KOPT-K1 (cell line): ENCODE data around the gene KCNJ18.
"Not testable (repeated sequence)": the region's sequence is repeated elsewhere in the genome, so short reads cannot be mapped to it uniquely, and the experiment has no call there.

Experiments used
- H3K27ac ChIP-seq: fragments of 200-600 bp; sonication (generic); 2 replicates; pipeline ENCODE4 v1.5.1; 2016; ENCODE audit warnings: antibody characterized with exemption, mild to moderate bottlenecking, low read depth, low read length; ENCODE audit not compliant: poor library complexity, severe bottlenecking
- H3K36me3 ChIP-seq: fragments of 200-600 bp; sonication (generic); 2 replicates; pipeline ENCODE4 v1.5.1; 2017; ENCODE audit warnings: antibody characterized with exemption, mild to moderate bottlenecking, low read length, moderate library complexity; ENCODE audit not compliant: insufficient read depth
- H3K9me3 ChIP-seq: fragments of 200-600 bp; sonication (generic); 2 replicates; pipeline ENCODE4 v1.5.1; 2017; ENCODE audit warnings: antibody characterized with exemption, low read length, mild to moderate bottlenecking; ENCODE audit not compliant: insufficient read depth, poor library complexity, severe bottlenecking

Gene KCNJ18

DNA sequence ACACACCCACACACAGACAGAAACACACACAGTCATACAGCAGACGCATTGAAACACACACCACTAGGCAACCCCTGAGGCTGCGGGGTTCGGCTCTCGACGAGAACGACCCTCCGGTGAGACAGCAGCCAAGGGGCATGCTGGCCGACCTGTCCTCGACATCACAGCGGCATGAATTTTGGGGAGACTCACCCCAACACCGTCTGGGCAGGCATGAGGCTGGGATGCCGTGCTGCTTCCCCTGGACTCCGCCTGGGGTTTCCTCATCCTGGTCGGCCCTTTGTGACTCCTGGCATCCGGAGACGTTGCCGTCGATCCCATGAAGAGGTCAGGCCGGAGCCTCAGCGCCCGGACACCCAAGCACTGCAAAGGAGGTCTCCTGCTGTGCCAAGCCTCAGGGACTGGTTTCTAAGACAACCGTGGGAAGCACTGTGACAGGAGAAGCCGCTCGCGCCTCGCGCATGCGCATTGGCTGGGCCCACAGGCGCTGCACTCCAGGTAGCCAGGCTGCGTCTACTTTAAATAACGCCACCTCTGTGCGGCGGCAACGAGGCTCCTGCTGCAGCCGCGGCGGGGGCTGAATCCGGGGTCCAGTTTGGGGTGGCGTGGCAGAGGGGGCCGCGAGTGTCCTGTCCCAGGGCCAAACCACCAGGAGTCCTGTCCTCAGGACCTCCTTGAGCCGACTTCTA is 13.8 kb upstream of the KCNJ18 start:
- Histone ChIP-seq H3K9me3 (peaks cover 26% of the 10 kb centered on the region), H3K27ac (no peak overlapping the region), H3K36me3 (no peaks in the 10 kb centered on the region)

DNA sequence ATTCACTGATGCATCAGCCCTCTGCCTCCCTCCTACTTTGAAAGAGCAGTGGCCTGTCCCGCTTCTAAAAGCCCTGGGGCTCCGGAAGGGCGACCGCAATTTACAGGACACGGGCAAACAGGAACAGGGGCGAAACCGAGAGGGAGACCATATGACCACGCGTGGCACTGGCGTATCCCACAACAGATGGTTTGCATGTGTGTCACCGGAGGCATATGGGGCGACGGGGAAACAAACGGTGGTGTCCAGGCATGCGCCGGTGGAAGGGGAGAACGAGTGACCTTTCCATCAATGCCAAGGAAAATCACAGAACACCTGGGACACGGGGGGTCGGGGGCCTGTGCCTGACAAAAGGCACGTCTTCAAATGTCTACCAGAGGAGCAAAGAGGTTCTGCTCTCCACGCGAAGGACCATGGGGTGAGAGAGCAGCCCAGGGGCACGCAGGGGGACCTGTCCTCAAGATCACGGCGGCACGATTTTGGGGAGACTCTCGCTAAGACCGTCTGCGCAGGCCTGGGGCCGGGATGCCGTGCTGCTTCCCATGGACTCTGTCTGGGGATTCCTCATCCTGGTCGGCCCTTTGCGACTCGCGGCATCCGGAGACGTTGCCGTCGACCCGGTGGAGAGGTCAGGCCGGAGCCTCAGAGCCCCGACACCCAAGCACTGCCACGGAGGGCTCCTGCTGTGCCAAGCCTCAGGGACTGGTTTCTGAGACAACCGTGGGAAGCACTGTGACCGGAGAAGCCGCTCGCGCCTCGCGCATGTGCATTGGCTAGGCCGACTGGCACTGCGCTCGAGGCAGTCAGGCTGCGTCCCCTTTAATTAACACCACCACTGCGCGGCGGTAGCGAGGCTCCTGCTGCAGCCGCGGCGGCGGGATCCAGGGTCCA is 12.8 kb upstream of the KCNJ18 start:
- no peak overlapping the region for H3K27ac ChIP-seq
- H3K36me3 ChIP-seq: no peaks in the 10 kb centered on the region
- peaks cover 18% of the 10 kb centered on the region for H3K9me3 ChIP-seq

- Histone ChIP-seq H3K9me3 (peaks cover 9% of the 10 kb centered on the region), H3K36me3 (no peaks in the 10 kb centered on the region), H3K27ac (no peak overlapping the region)
Observed at GRCh38 chr17:21680366-21680765, 12.0 kb upstream of the KCNJ18 start.

- H3K9me3 ChIP-seq, H3K27ac ChIP-seq, H3K36me3 ChIP-seq: not testable (repeated sequence)
Observed at GRCh38 chr17:21680850-21681351, 11.4 kb upstream of the KCNJ18 start.

GRCh38 chr17:21681576-21681975 is 10.7 kb upstream of the KCNJ18 start:
- H3K36me3 ChIP-seq, H3K27ac ChIP-seq, H3K9me3 ChIP-seq: not testable (repeated sequence)

DNA sequence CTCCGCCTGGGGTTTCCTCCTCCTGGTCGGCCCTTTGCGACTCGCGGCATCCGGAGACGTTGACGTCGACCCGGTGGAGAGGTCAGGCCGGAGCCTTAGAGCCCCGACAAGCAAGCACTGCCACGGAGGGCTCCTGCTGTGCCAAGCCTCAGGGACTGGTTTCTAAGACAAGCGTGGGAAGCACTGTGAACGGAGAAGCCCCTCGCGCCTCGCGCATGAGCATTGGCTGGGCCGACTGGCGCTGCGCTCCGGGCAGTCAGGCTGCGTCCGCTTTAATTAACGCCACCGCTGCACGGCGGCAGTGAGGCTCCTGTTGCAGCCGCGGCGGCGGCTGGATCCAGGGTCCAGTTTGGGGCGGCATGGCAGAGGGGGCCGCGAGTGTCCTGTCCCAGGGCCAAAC is 10.2 kb upstream of the KCNJ18 start:
- not testable (repeated sequence) for H3K27ac ChIP-seq, H3K36me3 ChIP-seq, H3K9me3 ChIP-seq

- not testable (repeated sequence) for H3K9me3 ChIP-seq, H3K27ac ChIP-seq, H3K36me3 ChIP-seq
Observed at GRCh38 chr17:21683142-21683712, 9.1 kb upstream of the KCNJ18 start.

GRCh38 chr17:21683897-21684296 is 8.4 kb upstream of the KCNJ18 start:
- not testable (repeated sequence) for H3K9me3 ChIP-seq, H3K27ac ChIP-seq, H3K36me3 ChIP-seq

DNA sequence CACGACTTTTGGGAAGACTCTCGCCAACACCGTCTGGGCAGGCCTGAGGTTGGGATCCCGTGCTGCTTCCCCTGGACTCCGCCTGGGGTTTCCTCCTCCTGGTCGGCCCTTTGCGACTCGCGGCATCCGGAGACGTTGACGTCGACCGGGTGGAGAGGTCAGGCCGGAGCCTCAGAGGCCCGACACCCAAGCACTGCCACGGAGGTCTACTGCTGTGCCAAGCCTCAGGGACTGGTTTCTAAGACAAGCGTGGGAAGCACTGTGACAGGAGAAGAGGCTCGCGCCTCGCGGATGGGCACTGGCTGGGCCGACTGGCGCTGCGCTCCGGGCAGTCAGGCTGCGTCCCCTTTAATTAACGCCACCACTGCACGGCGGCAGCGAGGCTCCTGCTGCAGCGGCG is 7.9 kb upstream of the KCNJ18 start:
- H3K27ac ChIP-seq, H3K36me3 ChIP-seq, H3K9me3 ChIP-seq: not testable (repeated sequence)

- H3K36me3 ChIP-seq, H3K9me3 ChIP-seq, H3K27ac ChIP-seq: not testable (repeated sequence)
Observed at GRCh38 chr17:21685061-21685795, 7.1 kb upstream of the KCNJ18 start.

- H3K27ac ChIP-seq: no peak overlapping the region
- H3K9me3 ChIP-seq: no peaks in the 10 kb centered on the region
- no peaks in the 10 kb centered on the region for H3K36me3 ChIP-seq
Observed at GRCh38 chr17:21686165-21687015, 5.9 kb upstream of the KCNJ18 start.

DNA sequence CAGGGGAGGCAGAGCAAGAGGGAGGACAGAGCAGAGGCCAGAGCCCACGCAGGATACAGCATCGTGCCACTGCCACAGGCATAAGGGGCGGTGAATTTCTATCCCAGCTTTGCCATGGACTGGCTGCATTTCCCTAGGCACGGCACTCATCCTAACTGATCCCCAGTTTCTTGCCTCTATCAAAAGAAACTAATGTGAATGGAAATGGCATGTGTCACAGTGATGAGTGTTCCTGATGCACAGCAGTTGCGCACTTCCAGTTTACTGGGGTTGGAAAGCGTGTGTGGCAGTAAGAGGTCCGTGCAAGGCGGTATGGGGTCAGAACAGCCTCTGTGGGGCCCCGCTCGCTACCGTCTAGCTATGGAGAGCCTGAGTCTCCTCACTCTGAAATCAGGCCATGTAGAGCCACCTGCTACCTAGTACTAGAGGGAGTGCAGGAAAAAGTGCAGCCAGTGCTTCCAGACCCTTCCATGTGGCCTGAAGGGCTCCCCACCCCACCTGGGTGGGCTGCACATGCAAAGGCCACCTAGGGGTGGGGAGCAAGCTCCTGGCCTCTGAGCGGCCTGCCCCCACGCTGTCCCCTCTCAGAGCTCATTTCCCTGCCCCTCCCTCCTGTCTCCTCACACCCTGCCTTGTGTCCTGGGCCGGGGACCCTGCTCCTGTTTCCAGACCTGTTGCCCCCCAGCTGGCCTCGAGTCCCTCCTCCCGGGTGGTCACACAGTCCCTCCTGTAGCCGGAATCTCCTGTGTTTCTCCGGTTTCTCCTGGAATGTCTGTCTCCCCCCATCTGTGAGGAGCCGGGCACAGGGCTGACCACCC is 5.0 kb upstream of the KCNJ18 start:
- H3K36me3 ChIP-seq: no peaks in the 10 kb centered on the region
- no peaks in the 10 kb centered on the region for H3K9me3 ChIP-seq
- H3K27ac ChIP-seq: no peak overlapping the region

GRCh38 chr17:21688293-21688949 is 3.9 kb upstream of the KCNJ18 start:
- Histone ChIP-seq H3K36me3 (no peaks in the 10 kb centered on the region), H3K9me3 (no peaks in the 10 kb centered on the region), H3K27ac (no peak overlapping the region)
